Right atrium auricular region (tissue), 2 donors: ENCODE data around the gene MGLL. TPM values are rescaled to one million over a fixed set of nuclear protein-coding genes. Genes with fewer than 3 reads are reported as not detected.

Experiments used
- DNase-seq: peaks from one replicate; pipeline ENCODE4 v3.0.0-alpha.2; 2019; ENCODE audit warnings: low spot score
- H3K27ac ChIP-seq, 2 donors: fragments of 200-600 bp; sonication (generic); 1 replicate in 1 of 2; 2 replicates in 1 of 2; pipeline ENCODE4 v1.5.1; 2016 to 2019
- H3K27me3 ChIP-seq, 2 donors: fragments of 200-600 bp; sonication (generic); one replicate each; pipeline versions ENCODE4 v1.5.1 to v1.6.0; 2017 to 2019
- H3K36me3 ChIP-seq: fragments of 200-600 bp; sonication (generic); one replicate; pipeline ENCODE4 v1.5.1; 2016
- H3K4me1 ChIP-seq, 2 donors: fragments of 200-600 bp; sonication (generic); one replicate each; pipeline versions ENCODE4 v1.5.1 to v1.6.0; 2017 to 2019
- H3K4me3 ChIP-seq, 2 donors: fragments of 200-600 bp; sonication (generic); 1 replicate in 1 of 2; 2 replicates in 1 of 2; pipeline ENCODE4 v1.5.1; 2017 to 2019; ENCODE audit warnings: mild to moderate bottlenecking in 1 of 2, moderate library complexity in 1 of 2
- H3K9me3 ChIP-seq, 2 donors: fragments of 200-600 bp; sonication (generic); one replicate each; pipeline ENCODE4 v1.5.1; 2019
- total RNA-seq, 2 donors: library from RNA; depleted of rRNA; stranded (reverse); fragments of >200 nt; gene quantifications; one replicate each; pipeline ENCODE4 v1.1.0, GENCODE V29; 2016
- TF ChIP-seq, protein P1 (sequence below), 2 donors: fragments of 200-600 bp; sonication (generic); IDR thresholded peaks; one replicate each; pipeline ENCODE4 v1.5.1; 2019; ENCODE audit warnings: antibody characterized with exemption in 2 of 2

The MGLL gene
- total RNA-seq, 2 donors from 2014 or later, result 36.3 to 46.4 TPM

DNA sequence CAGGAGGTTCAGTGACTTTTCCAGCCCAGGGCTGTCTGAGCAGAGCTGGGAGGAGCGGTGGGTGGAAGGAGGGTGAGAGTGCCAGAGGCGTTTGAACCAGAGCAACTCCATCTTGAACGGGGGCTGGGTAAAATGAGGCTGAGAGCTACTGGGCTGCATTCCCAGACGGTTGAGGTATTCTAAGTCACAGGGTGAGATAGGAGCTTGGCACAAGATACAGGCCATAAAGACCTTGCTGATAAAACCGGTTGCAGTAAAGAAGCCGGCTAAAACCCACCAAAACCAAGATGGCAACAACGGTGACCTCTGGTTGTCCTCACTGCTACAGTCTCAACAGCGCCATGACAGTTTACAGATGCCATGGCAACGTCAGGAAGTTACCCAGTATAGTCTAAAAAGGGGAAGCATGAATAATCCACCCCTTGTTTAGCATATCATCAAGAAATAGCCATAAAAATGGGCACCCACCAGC lies 89.4 kb downstream of the MGLL start:
- H3K9me3 ChIP-seq, result no peaks in the 10 kb centered on the region

DNA sequence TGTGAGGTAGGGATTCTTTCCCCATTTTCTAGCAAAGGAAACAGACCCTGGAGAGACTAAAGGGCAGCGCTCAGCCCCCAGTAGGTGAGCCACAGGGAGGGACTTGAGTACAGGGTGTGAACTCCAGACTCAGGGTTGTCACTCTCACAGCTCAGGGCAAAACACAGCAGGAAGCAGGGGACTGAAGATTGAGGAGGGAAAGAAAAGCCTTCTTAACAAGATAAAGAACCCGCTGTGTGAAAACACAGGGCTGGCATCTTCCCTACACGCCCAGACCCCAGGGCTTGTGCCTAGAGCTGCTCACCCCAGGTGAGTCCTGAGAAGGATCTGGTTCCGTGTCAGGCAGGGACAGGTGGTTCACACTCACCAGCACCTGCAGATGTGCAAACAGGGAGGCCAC lies 90.0 kb downstream of the MGLL start:
- no peak for DNase-seq
- Histone ChIP-seq H3K4me1 (peaks cover 0 to 54% of the 10 kb centered on the region in 2 donors), H3K27me3 (no peaks in the 10 kb centered on the region), H3K4me3 (no peak overlapping the region), H3K9me3 (no peaks in the 10 kb centered on the region), H3K27ac (peak overlapping the region; percentile 2 to 13), H3K36me3 (no peaks in the 10 kb centered on the region)
- TF ChIP-seq, protein P1, sequence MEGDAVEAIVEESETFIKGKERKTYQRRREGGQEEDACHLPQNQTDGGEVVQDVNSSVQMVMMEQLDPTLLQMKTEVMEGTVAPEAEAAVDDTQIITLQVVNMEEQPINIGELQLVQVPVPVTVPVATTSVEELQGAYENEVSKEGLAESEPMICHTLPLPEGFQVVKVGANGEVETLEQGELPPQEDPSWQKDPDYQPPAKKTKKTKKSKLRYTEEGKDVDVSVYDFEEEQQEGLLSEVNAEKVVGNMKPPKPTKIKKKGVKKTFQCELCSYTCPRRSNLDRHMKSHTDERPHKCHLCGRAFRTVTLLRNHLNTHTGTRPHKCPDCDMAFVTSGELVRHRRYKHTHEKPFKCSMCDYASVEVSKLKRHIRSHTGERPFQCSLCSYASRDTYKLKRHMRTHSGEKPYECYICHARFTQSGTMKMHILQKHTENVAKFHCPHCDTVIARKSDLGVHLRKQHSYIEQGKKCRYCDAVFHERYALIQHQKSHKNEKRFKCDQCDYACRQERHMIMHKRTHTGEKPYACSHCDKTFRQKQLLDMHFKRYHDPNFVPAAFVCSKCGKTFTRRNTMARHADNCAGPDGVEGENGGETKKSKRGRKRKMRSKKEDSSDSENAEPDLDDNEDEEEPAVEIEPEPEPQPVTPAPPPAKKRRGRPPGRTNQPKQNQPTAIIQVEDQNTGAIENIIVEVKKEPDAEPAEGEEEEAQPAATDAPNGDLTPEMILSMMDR (IDR thresholded peaks at IDR 0.05), result no peak

More for the DNA sequence above, 89.4 kb downstream of the MGLL start:
- no peak for DNase-seq
- Histone ChIP-seq H3K27me3 (no peaks in the 10 kb centered on the region), H3K36me3 (no peaks in the 10 kb centered on the region), H3K4me1 (peaks cover 0 to 58% of the 10 kb centered on the region in 2 donors), H3K4me3 (no peak overlapping the region), H3K27ac (peak overlapping the region; percentile 2 to 13)
- TF ChIP-seq, protein P1 (IDR thresholded peaks at IDR 0.05), result no peak

DNA sequence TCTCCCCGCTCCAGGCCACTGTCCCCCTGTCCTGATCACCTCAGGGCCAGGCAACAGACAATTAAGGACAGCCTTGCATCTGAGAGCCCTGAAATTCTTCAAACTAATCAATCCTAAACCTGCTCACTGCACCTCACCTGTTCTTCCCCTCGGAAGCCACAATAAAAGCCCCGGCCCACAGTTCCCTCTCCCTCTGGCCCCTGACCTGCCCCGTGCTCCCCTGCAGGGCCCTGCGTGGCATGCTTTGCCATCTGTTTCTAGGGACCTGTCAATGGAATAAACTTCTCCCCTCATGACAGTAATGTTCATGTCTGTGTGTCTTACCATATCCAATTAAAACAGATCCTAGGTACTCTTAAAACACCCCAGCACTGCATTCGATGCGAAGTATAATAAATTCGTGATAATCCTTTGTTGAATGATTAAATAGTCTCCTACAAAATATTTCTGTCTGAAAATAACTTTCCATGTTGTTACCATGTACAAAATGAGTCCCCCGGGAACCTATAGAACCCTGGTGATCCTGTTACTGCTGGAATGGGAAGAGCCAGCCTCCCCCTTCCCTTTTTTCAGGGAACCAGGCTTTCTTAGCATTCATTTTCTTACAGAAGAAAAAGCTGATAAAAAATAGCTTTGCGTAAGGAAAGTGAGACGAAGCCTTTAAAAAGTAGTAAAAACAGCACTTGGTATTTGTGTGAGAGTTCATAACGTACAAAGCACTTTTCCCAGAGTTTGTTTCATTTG lies 90.6 kb downstream of the MGLL start:
- Histone ChIP-seq H3K27me3 (no peaks in the 10 kb centered on the region), H3K9me3 (no peaks in the 10 kb centered on the region), H3K36me3 (no peaks in the 10 kb centered on the region), H3K4me3 (no peak overlapping the region), H3K4me1 (peaks cover 0 to 48% of the 10 kb centered on the region in 2 donors), H3K27ac (peak overlapping the region in 1 of 2 donors; percentile 13)
- TF ChIP-seq, protein P1 (IDR thresholded peaks at IDR 0.05), result no peak
- no peak for DNase-seq

DNA sequence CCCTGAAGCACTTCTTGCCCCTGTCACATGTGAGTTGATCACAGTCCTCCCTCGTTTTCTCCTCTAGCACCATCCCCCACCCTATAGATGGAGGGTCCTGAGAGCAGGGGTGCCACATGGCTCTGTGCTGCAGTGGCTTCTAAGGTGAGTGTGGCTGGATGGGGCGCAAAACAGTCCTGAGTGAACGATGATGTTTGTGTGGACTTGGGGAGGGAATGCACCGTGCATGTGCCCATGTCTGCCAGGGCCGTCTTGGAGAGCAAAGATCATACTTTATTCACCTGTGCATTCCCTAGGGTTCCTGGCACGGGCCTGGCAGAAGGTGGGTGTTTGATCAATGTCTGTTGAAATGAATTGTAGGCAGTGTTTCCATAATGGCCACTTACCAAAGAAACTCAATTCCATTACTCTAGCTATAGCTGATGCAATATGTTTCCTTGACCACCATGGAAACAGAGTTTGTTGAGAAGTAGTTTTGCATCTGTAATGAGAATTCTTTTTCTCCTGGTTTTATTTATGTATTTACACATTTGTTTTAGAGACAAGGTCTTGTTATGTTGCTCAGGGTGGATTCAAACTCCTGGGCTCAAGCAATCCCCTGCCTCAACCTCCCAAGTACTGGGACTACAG lies 91.5 kb downstream of the MGLL start:
- Histone ChIP-seq H3K27ac (peak overlapping the region; percentile 8 to 70), H3K4me1 (peaks cover 0 to 39% of the 10 kb centered on the region in 2 donors)

DNA sequence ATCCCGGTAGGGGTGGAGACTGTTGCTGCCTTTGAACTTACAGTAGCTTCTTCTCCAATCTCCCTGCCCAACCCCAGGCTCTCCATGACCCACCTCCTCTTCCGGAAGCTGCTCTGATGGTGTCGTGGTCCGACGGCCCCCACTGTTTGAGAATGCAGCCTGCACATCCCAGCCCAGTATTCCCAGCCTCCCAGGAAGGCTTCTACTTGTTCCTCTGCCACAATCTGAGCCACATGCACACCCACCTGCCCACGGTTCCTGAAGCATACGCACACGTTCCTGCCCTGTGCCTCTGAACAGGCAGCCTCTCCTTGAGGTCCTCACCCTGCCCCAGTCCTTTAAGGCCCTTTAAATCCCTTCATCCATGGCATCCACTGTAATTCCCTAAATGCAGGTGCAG lies 92.1 kb downstream of the MGLL start:
- no peaks in the 10 kb centered on the region for H3K9me3 ChIP-seq
- H3K36me3 ChIP-seq, result no peaks in the 10 kb centered on the region
- H3K27ac ChIP-seq, result peak overlapping the region; percentile 8 to 70
- no peak for DNase-seq
- no peaks in the 10 kb centered on the region for H3K27me3 ChIP-seq
- TF ChIP-seq, protein P1 (IDR thresholded peaks at IDR 0.05), result no peak
- peaks cover 0 to 32% of the 10 kb centered on the region in 2 donors for H3K4me1 ChIP-seq
- no peak overlapping the region for H3K4me3 ChIP-seq

More for the DNA sequence above, 91.5 kb downstream of the MGLL start:
- TF ChIP-seq, protein P1 (IDR thresholded peaks at IDR 0.05), result no peak
- Histone ChIP-seq H3K27me3 (no peaks in the 10 kb centered on the region), H3K9me3 (no peaks in the 10 kb centered on the region), H3K36me3 (no peaks in the 10 kb centered on the region), H3K4me3 (no peak overlapping the region)
- no peak for DNase-seq
